HS-5 (cell line): Measurements from ENCODE around the gene GRHL1.

Experiments used
- DNase-seq: peaks from one replicate; pipeline ENCODE4 v3.0.0-alpha.2; 2012; ENCODE audit warnings: low read depth

The GRHL1 gene

DNA sequence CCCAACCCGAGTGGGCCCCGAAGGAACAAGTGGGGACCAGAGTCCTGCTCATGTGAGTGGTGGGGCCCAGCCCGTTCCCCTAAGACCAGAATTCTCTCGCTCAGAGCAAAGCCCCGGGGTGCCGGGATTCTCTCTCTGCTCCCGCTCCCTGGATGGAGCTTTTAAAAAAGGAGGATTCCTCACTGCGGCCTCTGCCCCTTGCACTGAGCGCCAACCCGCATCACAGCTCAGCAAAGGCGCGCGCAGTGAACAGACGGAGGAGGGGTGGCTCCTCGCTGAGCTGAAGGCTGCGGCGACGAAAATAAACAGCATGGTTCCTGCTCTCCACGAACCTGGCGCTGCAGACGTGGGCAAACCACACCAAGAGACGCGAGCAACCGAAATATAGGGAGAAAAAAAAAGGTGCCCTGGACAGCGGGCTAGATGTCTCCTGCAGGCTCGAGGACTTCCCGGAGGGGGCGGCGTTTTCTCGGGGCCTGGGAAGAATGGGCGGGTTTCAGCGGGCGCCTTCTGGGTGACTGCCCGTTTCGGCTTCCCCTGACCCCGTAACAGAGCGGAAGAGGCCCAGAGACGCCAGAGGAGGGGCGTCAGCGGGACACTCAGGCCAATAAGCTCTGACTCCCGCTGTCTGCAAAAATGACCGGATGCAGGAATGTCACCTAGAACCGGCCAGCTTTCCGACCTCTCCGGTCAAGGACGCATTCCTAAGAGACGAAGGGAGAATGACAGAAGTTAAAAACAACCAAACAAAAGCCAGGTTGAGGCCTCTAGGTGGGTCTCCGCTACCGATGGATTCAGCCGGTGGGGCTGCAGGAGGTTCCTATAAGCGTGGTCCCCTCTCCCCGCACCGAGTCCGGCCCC is 91.0 kb downstream of the GRHL1 start:
- peak; percentile 41 for DNase-seq

GRCh38 chr2:10043256-10043905 is 91.9 kb downstream of the GRHL1 start, which contains the start of gene KLF11:
Gene KLF11, plus strand, starts transcription at chr2:10043550. Its CDS starts 167 bp downstream, at chr2:10043717.
- peak; percentile 33 for DNase-seq

GRCh38 chr2:10043906-10044601 is 92.6 kb downstream of the GRHL1 start:
- peak; percentile 74 for DNase-seq

DNA sequence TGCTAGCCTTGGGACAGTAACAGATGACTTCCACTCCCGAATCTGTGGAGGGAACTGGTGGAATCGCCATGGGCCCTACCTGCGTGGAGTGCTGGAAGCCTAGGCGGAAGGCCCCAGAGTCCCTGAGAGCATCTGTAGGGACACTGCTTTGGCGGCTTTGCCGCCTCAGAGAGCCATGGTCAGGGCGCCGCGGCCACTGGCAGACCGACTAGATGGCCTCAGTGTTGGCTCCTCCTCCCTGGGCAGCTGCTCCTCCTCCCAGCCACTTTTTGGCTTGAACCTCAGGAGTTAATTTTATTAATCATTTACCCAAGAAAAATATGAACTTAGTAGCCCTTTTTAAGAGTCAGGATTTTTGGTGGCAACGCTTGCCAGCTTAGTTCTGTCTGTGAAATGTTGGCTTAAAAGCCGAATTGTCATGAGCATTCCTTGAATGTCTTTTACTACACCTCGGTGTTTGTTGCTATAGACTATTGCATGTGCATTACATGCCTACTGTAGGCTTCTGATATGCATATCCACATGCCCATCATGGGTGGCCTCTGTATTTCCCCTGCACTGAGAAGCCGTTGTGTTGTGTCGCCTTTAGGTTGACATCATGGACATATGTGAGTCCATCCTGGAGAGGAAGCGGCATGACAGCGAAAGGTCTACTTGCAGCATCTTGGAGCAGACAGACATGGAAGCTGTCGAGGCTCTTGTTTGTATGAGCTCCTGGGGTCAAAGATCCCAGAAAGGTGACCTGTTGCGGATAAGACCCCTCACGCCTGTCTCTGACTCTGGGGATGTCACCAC is 94.3 kb downstream of the GRHL1 start:
- DNase-seq = no peak

DNA sequence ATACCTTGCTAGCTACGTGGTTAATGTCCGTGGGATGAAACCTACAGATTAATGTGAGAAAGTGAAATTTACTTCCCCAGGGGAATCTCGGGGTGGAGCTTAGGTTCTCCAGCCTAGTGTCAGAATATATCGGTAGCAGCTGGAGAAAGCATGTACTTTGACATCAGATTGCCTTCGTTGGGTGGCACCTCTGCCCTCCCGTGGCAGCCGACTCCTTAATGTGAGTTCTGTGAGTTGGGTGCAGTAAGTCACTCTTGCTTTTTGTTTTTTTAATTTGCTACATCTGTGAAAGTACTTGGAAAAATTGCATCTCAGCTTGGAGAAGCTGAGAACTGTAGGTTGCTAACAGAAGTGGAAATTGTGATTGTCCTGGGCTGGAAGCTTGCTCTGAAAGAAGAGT is 95.4 kb downstream of the GRHL1 start:
- no peak for DNase-seq

DNA sequence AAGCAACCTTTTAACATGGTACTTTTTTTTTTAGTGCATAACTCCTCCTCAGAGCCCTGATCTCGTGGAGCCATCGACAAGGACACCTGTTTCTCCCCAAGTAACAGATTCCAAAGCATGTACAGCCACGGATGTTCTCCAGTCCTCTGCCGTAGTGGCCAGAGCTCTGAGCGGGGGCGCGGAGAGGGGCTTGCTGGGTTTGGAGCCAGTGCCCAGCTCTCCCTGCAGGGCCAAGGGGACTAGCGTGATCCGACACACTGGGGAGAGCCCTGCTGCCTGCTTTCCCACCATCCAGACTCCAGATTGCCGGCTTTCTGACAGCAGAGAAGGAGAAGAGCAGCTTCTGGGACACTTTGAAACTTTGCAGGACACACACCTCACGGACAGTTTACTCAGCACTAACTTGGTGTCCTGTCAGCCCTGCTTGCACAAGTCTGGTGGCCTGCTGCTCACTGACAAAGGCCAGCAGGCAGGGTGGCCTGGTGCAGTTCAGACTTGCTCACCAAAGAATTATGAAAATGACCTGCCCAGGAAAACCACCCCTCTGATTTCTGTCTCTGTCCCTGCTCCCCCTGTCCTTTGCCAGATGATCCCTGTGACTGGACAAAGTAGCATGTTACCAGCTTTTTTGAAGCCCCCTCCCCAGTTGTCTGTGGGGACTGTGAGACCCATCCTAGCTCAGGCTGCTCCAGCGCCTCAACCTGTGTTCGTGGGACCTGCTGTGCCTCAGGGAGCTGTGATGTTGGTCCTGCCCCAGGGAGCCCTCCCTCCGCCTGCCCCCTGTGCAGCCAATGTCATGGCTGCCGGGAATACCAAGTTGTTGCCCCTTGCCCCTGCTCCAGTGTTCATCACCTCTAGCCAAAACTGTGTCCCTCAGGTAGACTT is 96.4 kb downstream of the GRHL1 start:
- no peak for DNase-seq

DNA sequence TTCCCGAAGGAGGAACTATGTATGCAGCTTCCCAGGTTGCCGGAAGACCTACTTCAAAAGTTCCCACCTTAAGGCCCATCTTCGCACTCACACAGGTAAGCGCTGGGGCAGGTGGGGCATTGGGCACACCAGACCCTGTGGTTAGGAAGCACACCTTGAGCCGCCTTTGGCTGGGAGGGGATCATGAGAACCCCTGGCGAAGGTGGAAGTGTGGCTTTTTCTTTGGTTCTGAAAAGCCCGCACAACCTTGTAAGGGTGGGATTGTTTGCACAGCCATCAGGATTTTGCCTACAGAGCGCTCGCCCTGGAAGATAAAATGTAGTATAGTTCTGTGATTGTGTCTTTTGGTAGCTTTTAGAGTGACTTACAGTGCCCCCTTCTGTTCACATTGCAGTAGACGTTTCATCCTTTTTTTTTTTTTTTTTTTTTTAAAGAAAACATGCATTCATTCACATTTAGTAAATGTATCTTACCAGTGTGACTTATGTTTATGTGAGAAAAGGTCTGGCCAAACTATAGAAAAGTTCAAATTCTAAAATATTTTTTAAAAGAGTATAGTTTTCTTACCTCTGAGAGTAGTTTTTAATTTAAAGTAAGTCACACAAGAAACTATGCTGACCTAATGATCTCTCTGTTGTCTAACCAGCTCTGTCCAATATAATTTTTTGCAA is 97.1 kb downstream of the GRHL1 start:
- DNase-seq = no peak
